Activated B cell treated with CpG ODN at 0.5 μM for 24 hours (primary cell): ENCODE measurements around the gene SAMD13. TPM values are rescaled to one million over a fixed set of nuclear protein-coding genes. Genes with fewer than 3 reads are reported as not detected.

Experiments used
- ATAC-seq: fragments of 200-7000 bp; cut with Tn5 transposase; one replicate; pipeline ENCODE4 v1.10.0; 2021; ENCODE audit warnings: low read depth, mild to moderate bottlenecking, moderate library complexity
- CTCF ChIA-PET: fragments of 350-600 bp; sonication (Branson Sonifier 250); formaldehyde crosslinking; loops from one replicate; lab custom pipeline; 2021; ENCODE audit warnings: antibody characterized with exemption; lab: Charles Lee
- POLR2A ChIA-PET: fragments of 350-600 bp; sonication (Branson Sonifier 250); formaldehyde crosslinking; loops from one replicate; lab custom pipeline; 2021; ENCODE audit warnings: antibody characterized with exemption; lab: Charles Lee
- DNase-seq: peaks from one replicate; pipeline ENCODE4 v3.0.0; 2022
- H3K27ac Mint-ChIP-seq: one replicate; pipeline ENCODE4 v1.8.0; 2020; ENCODE audit warnings: mixed read lengths
- H3K27me3 Mint-ChIP-seq: one replicate; pipeline ENCODE4 v1.8.0; 2021; ENCODE audit warnings: mixed read lengths
- H3K36me3 Mint-ChIP-seq: one replicate; pipeline ENCODE4 v1.8.0; 2021; ENCODE audit warnings: low read depth, mixed read lengths
- H3K4me1 Mint-ChIP-seq: one replicate; pipeline ENCODE4 v1.8.0; 2021; ENCODE audit warnings: mixed read lengths
- H3K4me3 Mint-ChIP-seq: one replicate; pipeline ENCODE4 v1.8.0; 2020; ENCODE audit warnings: mild to moderate bottlenecking, mixed read lengths
- H3K9me3 Mint-ChIP-seq: one replicate; pipeline ENCODE4 v1.8.0; 2020; ENCODE audit warnings: mixed read lengths
- CTCF ChIP-seq: fragments of 200-600 bp; IDR thresholded peaks from one replicate; pipeline ENCODE4 v1.8.0; 2022; ENCODE audit warnings: antibody characterized with exemption, mild to moderate bottlenecking
- intact Hi-C: fragments of 100-400 bp; cut with micrococcal nuclease; formaldehyde crosslinking; loops from one replicate; pipeline ENCODE4 v1.15.1; 2024
- total RNA-seq: library from RNA; stranded (reverse); gene quantifications from 2 replicates; pipeline ENCODE4 v1.2.3, GENCODE V29; 2022

The SAMD13 gene
- total RNA-seq, 1 donor from 2014 or later = 0.18 TPM

GRCh38 chr1:84265867-84266266 lies 35.6 kb upstream of the SAMD13 start:
- no peak for TF ChIP-seq CTCF
- H3K4me1 Mint-ChIP-seq = peaks cover 2% of the 10 kb centered on the region
- H3K4me3 Mint-ChIP-seq = no peak overlapping the region
- H3K9me3 Mint-ChIP-seq = no peaks in the 10 kb centered on the region
- CTCF ChIA-PET = interaction anchor here (0.7 kb wide), 1 partner anchor 87 kb away, joined by 4 read pairs; no protein-coding TSS in a partner anchor
- no peak for ATAC-seq
- DNase-seq = no peak
- no peaks in the 10 kb centered on the region for H3K27me3 Mint-ChIP-seq
- intact Hi-C loops = no loop called here
- no peaks in the 10 kb centered on the region for H3K36me3 Mint-ChIP-seq
- H3K27ac Mint-ChIP-seq = no peak overlapping the region
- POLR2A ChIA-PET = no interaction called here

- intact Hi-C loops = no loop called here
- Mint-ChIP-seq H3K27ac (no peak overlapping the region), H3K27me3 (no peaks in the 10 kb centered on the region), H3K4me3 (no peak overlapping the region), H3K36me3 (no peaks in the 10 kb centered on the region), H3K9me3 (no peaks in the 10 kb centered on the region), H3K4me1 (peaks cover 11% of the 10 kb centered on the region)
- ATAC-seq (no peak), DNase-seq (no peak)
- ChIA-PET POLR2A (no interaction called here), CTCF (no interaction called here)
- no peak for TF ChIP-seq CTCF
Measured at GRCh38 chr1:84266748-84267147, 34.8 kb upstream of the SAMD13 start.

- Mint-ChIP-seq H3K4me1 (peaks cover 18% of the 10 kb centered on the region), H3K36me3 (no peaks in the 10 kb centered on the region), H3K9me3 (no peaks in the 10 kb centered on the region), H3K27ac (no peak overlapping the region), H3K4me3 (no peak overlapping the region), H3K27me3 (no peaks in the 10 kb centered on the region)
- intact Hi-C loops = no loop called here
- ChIA-PET POLR2A (no interaction called here), CTCF (no interaction called here)
- DNase-seq = no peak
- no peak for TF ChIP-seq CTCF
- no peak for ATAC-seq
Measured at GRCh38 chr1:84267476-84267875, 34.0 kb upstream of the SAMD13 start.

GRCh38 chr1:84268346-84268745 lies 33.2 kb upstream of the SAMD13 start:
- no peaks in the 10 kb centered on the region for H3K27me3 Mint-ChIP-seq
- TF ChIP-seq CTCF = no peak
- intact Hi-C loops = no loop called here
- ChIA-PET POLR2A (no interaction called here), CTCF (no interaction called here)
- no peak overlapping the region for H3K27ac Mint-ChIP-seq
- ATAC-seq = no peak
- no peak overlapping the region for H3K4me3 Mint-ChIP-seq
- H3K36me3 Mint-ChIP-seq = no peaks in the 10 kb centered on the region
- H3K4me1 Mint-ChIP-seq = peaks cover 25% of the 10 kb centered on the region
- H3K9me3 Mint-ChIP-seq = no peaks in the 10 kb centered on the region
- DNase-seq = no peak

- TF ChIP-seq CTCF = no peak
- no peaks in the 10 kb centered on the region for H3K27me3 Mint-ChIP-seq
Measured at GRCh38 chr1:84269306-84269705, 32.2 kb upstream of the SAMD13 start.

More at GRCh38 chr1:84269306-84269705, 32.2 kb upstream of the SAMD13 start:
- Mint-ChIP-seq H3K36me3 (no peaks in the 10 kb centered on the region), H3K9me3 (no peaks in the 10 kb centered on the region), H3K27ac (no peak overlapping the region), H3K4me3 (no peak overlapping the region), H3K4me1 (peaks cover 25% of the 10 kb centered on the region)
- intact Hi-C loops = no loop called here
- ChIA-PET POLR2A (no interaction called here), CTCF (no interaction called here)
- ATAC-seq = no peak
- no peak for DNase-seq
